Panc1 (cell line): ENCODE data around the gene CLECL1.

Source experiments
- POLR2AphosphoS5 ChIP-seq: IDR thresholded peaks from 2 replicates; pipeline ENCODE4 v1.6.1; 2012; ENCODE audit warnings: mild to moderate bottlenecking, low read depth, low read length, moderate library complexity
- TCF7L2 ChIP-seq: IDR thresholded peaks from 2 replicates; pipeline ENCODE4 v1.6.1; 2011; ENCODE audit warnings: mild to moderate bottlenecking, low read depth, low read length, inconsistent platforms
- TF ChIP-seq, protein P1 (sequence below): fragments of 450-650 bp; IDR thresholded peaks from 2 replicates; pipeline ENCODE4 v1.5.1; 2017; ENCODE audit warnings: mild to moderate bottlenecking
- TF ChIP-seq, protein P2 (sequence below), 2 experiments: IDR thresholded peaks; 2 replicates each; pipeline ENCODE4 v1.6.1; 2011 to 2012; ENCODE audit warnings: low read depth in 2 of 2, control low read depth in 1 of 2, low read length in 1 of 2, mild to moderate bottlenecking in 1 of 2, moderate library complexity in 1 of 2; ENCODE audit not compliant: insufficient read depth in 1 of 2

DNA sequence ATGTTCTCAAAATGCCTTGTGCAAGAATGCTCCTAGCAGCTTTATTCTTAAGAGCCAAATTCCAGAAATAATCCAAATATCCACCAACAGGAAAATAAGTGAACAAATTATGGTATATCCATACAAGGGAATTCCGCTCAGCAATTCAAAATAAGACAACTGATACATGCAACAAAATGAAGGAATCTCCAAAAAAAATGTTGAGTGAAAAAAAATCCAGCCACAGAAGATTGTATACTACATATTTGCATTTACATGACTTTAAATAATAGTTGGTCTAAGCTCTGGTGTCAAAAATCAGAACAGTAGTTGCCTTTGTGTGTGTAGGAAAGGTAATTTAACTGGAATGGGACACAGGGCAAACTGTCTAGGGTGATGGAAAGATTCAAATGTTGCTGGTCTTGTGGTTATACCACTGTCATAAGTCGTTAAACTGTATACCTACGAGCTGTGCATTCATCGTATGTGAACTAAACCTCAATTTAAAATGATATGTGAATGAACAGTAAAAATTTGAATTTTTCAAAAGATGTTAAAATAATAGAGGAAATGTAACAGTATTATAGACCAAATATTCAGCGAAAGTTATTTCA is 24.6 kb upstream of the CLECL1 start:
- TF ChIP-seq, protein P1, sequence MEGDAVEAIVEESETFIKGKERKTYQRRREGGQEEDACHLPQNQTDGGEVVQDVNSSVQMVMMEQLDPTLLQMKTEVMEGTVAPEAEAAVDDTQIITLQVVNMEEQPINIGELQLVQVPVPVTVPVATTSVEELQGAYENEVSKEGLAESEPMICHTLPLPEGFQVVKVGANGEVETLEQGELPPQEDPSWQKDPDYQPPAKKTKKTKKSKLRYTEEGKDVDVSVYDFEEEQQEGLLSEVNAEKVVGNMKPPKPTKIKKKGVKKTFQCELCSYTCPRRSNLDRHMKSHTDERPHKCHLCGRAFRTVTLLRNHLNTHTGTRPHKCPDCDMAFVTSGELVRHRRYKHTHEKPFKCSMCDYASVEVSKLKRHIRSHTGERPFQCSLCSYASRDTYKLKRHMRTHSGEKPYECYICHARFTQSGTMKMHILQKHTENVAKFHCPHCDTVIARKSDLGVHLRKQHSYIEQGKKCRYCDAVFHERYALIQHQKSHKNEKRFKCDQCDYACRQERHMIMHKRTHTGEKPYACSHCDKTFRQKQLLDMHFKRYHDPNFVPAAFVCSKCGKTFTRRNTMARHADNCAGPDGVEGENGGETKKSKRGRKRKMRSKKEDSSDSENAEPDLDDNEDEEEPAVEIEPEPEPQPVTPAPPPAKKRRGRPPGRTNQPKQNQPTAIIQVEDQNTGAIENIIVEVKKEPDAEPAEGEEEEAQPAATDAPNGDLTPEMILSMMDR: no peak
- no peak for TF ChIP-seq TCF7L2
- TF ChIP-seq, protein P2, sequence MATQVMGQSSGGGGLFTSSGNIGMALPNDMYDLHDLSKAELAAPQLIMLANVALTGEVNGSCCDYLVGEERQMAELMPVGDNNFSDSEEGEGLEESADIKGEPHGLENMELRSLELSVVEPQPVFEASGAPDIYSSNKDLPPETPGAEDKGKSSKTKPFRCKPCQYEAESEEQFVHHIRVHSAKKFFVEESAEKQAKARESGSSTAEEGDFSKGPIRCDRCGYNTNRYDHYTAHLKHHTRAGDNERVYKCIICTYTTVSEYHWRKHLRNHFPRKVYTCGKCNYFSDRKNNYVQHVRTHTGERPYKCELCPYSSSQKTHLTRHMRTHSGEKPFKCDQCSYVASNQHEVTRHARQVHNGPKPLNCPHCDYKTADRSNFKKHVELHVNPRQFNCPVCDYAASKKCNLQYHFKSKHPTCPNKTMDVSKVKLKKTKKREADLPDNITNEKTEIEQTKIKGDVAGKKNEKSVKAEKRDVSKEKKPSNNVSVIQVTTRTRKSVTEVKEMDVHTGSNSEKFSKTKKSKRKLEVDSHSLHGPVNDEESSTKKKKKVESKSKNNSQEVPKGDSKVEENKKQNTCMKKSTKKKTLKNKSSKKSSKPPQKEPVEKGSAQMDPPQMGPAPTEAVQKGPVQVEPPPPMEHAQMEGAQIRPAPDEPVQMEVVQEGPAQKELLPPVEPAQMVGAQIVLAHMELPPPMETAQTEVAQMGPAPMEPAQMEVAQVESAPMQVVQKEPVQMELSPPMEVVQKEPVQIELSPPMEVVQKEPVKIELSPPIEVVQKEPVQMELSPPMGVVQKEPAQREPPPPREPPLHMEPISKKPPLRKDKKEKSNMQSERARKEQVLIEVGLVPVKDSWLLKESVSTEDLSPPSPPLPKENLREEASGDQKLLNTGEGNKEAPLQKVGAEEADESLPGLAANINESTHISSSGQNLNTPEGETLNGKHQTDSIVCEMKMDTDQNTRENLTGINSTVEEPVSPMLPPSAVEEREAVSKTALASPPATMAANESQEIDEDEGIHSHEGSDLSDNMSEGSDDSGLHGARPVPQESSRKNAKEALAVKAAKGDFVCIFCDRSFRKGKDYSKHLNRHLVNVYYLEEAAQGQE (IDR thresholded peaks at IDR 0.05; ENCODE audit: insufficient read depth in 1 of 2, low read depth in 2 of 2, low read length in 1 of 2): no peak
- TF ChIP-seq POLR2AphosphoS5: no peak
